NCI-H146 treated with DMSO at 0.1 percent for 48 hours (cell line): ENCODE results near the gene SCYGR8.

Experiments
- DNase-seq: peaks from one replicate; lab custom pipeline; 2025; ENCODE audit not compliant: unreplicated experiment; lab: John Stamatoyannopoulos, UW

The SCYGR8 gene

GRCh38 chr2:227759411-227760118 is 13.9 kb downstream of the SCYGR8 start:
- DNase-seq = no peak

- no peak for DNase-seq
Measured at GRCh38 chr2:227761740-227762476, 16.2 kb downstream of the SCYGR8 start.

- DNase-seq = no peak
Measured at GRCh38 chr2:227765788-227766372, 20.2 kb downstream of the SCYGR8 start.

GRCh38 chr2:227766373-227766883 is 20.7 kb downstream of the SCYGR8 start:
- no peak for DNase-seq

GRCh38 chr2:227767830-227768229 is 22.1 kb downstream of the SCYGR8 start:
- no peak for DNase-seq

GRCh38 chr2:227772197-227772661 is 26.5 kb downstream of the SCYGR8 start:
- no peak for DNase-seq

GRCh38 chr2:227772932-227773331 is 27.2 kb downstream of the SCYGR8 start:
- DNase-seq = no peak

GRCh38 chr2:227774011-227774624 is 28.4 kb downstream of the SCYGR8 start:
- no peak for DNase-seq

- no peak for DNase-seq
Measured at GRCh38 chr2:227774895-227775842, 29.5 kb downstream of the SCYGR8 start.

- DNase-seq = no peak
Measured at GRCh38 chr2:227780981-227781615, 35.4 kb downstream of the SCYGR8 start.

GRCh38 chr2:227781841-227782240 is 36.1 kb downstream of the SCYGR8 start:
- no peak for DNase-seq

- no peak for DNase-seq
Measured at GRCh38 chr2:227782804-227783203, 37.1 kb downstream of the SCYGR8 start.

GRCh38 chr2:227783404-227784138 is 37.9 kb downstream of the SCYGR8 start:
- DNase-seq = no peak

GRCh38 chr2:227785293-227785692 is 39.6 kb downstream of the SCYGR8 start:
- no peak for DNase-seq

GRCh38 chr2:227788561-227789018 is 42.9 kb downstream of the SCYGR8 start:
- no peak for DNase-seq

GRCh38 chr2:227789803-227790202 is 44.1 kb downstream of the SCYGR8 start:
- DNase-seq = no peak

GRCh38 chr2:227793148-227793712 is 47.5 kb downstream of the SCYGR8 start:
- DNase-seq = no peak
